Transverse colon (tissue), 4 donors: Measurements from ENCODE around the gene MRGPRE. TPM values are rescaled to one million over a fixed set of nuclear protein-coding genes. Genes with fewer than 3 reads are reported as not detected.

Experiments
- DNase-seq: peaks from one replicate; pipeline ENCODE4 v3.0.0-alpha.2; 2019
- H3K27ac ChIP-seq, 4 donors: fragments of 200-600 bp; sonication (generic); 2 replicates each; pipeline ENCODE4 v1.5.1; 2016 to 2018; ENCODE audit warnings: inconsistent platforms in 4 of 4
- H3K27me3 ChIP-seq: fragments of 200-600 bp; sonication (generic); 2 replicates; pipeline ENCODE4 v1.5.1; 2017; ENCODE audit warnings: inconsistent platforms
- H3K36me3 ChIP-seq, 4 donors: fragments of 200-600 bp; sonication (generic); 2 replicates each; pipeline ENCODE4 v1.5.1; 2017 to 2019; ENCODE audit warnings: inconsistent platforms in 4 of 4
- H3K4me1 ChIP-seq, 4 donors: fragments of 200-600 bp; sonication (generic); 2 replicates each; pipeline ENCODE4 v1.5.1; 2017 to 2020; ENCODE audit warnings: inconsistent platforms in 4 of 4
- H3K4me3 ChIP-seq, 4 donors: fragments of 200-600 bp; sonication (generic); 1 replicate in 1 of 4; 2 replicates in 3 of 4; pipeline versions ENCODE4 v1.5.1 to v1.6.1; 2017 to 2019; ENCODE audit warnings: inconsistent platforms in 4 of 4
- H3K9me3 ChIP-seq, 2 donors: fragments of 200-600 bp; sonication (generic); 2 replicates each; pipeline ENCODE4 v1.5.1; 2017 to 2019; ENCODE audit warnings: inconsistent platforms in 2 of 2
- EP300 ChIP-seq: sonication (generic); formaldehyde crosslinking; IDR thresholded peaks from one replicate; pipeline ENCODE4 v1.6.1; 2017; ENCODE audit warnings: antibody characterized with exemption, low read depth
- POLR2A ChIP-seq: fragments of 450-650 bp; IDR thresholded peaks from one replicate; pipeline ENCODE4 v1.6.1; 2016; ENCODE audit warnings: antibody characterized with exemption, mild to moderate bottlenecking, moderate library complexity
- POLR2AphosphoS5 ChIP-seq, 3 donors: sonication (generic); formaldehyde crosslinking; IDR thresholded peaks; one replicate each; pipeline ENCODE4 v1.6.1; 2016; ENCODE audit warnings: antibody characterized with exemption in 3 of 3
- WGBS, 2 donors: methylation state at CpG; one replicate each; pipeline ENCODE4 v1.1.5; 2018; ENCODE audit warnings: low coverage in 1 of 2; 5-methylcytosine and 5-hydroxymethylcytosine counted together
- in situ Hi-C, 4 donors: fragments of 200-750 bp; cut with MboI; loops; one replicate each; pipeline versions ENCODE4 v1.15.0 to v1.15.1; 2017; ENCODE audit warnings: low sequenced_read_pairs in 3 of 4, low pct_ligation_motif_present in 1 of 4, low pct_unique_long_range_greater_than_20kb in 1 of 4
- intact Hi-C: fragments of 100-400 bp; cut with DNase I; formaldehyde crosslinking; loops from one replicate; pipeline ENCODE4 v1.15.1; 2023; ENCODE audit warnings: low total_unique reads
- total RNA-seq, 4 donors: library from RNA; depleted of rRNA; stranded (reverse); fragments of >200 nt; gene quantifications; one replicate each; pipeline ENCODE4 v1.1.0, GENCODE V29; 2016
- TF ChIP-seq, protein P1 (sequence below), 5 experiments: fragments of 200-600 bp in 3 of 5; fragments of 450-650 bp in 2 of 5; sonication (generic) in 3 of 5; IDR thresholded peaks; 1 replicate in 2 of 5; 2 replicates in 3 of 5; pipeline ENCODE4 v1.5.1; 2016 to 2017; ENCODE audit warnings: antibody characterized with exemption in 5 of 5, inconsistent platforms in 3 of 5, mild to moderate bottlenecking in 2 of 5, moderate library complexity in 1 of 5

MRGPRE gene
- total RNA-seq, 4 donors from 2014 or later, result not detected

DNA sequence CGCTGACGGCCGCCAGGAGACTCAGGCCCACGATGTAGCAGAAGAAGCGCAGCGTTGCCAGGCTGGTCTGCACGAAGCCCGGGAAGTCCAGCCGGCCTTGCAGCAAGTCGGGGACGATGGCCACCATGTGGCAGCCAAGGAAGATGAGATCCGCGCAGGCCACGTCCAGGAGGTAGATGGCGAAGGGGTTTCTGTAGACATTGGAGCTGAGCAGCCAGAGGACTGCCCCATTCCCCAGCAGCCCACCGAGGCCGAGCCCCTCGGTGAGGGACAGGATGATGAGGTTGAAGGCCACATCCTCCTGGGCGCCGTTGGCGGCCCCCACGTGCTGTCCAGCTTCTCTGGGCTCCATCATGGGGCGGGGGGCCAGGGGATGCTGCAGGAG, 3.8 kb downstream of the MRGPRE start:
- Histone ChIP-seq H3K4me3 (no peak overlapping the region), H3K36me3 (no peaks in the 10 kb centered on the region), H3K27me3 (peaks cover 39% of the 10 kb centered on the region), H3K4me1 (no peaks in the 10 kb centered on the region), H3K27ac (no peak overlapping the region), H3K9me3 (no peaks in the 10 kb centered on the region)
- TF ChIP-seq POLR2A, result no peak
- TF ChIP-seq POLR2AphosphoS5 (IDR thresholded peaks at IDR 0.05), result no peak
- no peak for TF ChIP-seq EP300
- TF ChIP-seq, protein P1, sequence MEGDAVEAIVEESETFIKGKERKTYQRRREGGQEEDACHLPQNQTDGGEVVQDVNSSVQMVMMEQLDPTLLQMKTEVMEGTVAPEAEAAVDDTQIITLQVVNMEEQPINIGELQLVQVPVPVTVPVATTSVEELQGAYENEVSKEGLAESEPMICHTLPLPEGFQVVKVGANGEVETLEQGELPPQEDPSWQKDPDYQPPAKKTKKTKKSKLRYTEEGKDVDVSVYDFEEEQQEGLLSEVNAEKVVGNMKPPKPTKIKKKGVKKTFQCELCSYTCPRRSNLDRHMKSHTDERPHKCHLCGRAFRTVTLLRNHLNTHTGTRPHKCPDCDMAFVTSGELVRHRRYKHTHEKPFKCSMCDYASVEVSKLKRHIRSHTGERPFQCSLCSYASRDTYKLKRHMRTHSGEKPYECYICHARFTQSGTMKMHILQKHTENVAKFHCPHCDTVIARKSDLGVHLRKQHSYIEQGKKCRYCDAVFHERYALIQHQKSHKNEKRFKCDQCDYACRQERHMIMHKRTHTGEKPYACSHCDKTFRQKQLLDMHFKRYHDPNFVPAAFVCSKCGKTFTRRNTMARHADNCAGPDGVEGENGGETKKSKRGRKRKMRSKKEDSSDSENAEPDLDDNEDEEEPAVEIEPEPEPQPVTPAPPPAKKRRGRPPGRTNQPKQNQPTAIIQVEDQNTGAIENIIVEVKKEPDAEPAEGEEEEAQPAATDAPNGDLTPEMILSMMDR (IDR thresholded peaks at IDR 0.05), result no peak
- WGBS, 2 donors, result 81% methylated on average over 20 of the region's 23 CpGs; no CpG with 5 or more reads in 1 of the 2 donors
- in situ Hi-C loops, result no loop called here
- no peak for DNase-seq
- intact Hi-C loops, result no loop called here

DNA sequence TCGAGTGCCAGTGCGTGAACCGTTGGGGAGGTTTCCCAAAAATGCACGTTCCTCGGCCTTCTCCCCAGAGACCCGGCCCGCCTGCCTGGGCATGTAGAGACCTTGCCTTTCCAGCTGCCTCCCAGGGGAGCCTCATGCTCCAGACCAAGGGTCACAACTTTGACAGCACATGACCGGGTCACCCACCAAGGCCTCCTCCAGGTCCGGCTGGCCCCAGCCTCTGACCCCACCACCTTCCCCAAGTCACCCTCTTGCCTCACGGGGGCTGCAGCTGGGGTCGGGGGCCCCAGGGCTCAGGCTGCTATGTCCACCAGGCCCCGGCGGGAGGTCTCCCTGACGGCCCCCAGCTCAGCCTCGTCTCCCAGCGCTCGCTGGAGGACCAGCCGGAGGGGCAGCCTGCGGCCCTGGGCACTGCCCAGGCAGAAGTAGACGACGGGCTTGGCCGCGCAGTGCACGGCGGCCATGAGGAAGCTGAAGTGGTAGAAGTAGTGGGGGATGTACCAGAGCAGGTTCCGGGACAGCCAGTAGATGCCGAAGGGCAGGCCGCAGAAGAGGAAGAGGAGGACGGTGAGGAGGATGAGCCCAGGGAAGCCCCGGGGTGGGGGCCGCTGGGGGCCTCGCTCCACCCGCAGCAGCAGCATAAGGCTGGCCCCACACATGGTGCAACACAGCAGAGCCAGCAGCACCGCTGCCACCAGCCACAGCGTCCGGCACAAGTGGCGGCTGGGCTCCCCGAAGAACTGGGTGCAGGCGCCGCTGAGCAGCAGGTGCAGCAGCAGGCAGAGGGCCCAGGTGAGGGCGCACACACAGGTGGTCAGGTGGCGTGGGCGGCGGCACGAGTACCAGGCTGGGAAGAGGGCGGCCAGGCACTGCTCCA, 4.4 kb downstream of the MRGPRE start:
- Histone ChIP-seq H3K27me3 (peaks cover 45% of the 10 kb centered on the region), H3K36me3 (no peaks in the 10 kb centered on the region), H3K4me3 (no peak overlapping the region), H3K27ac (no peak overlapping the region), H3K4me1 (no peaks in the 10 kb centered on the region), H3K9me3 (no peaks in the 10 kb centered on the region)
- TF ChIP-seq EP300 (no peak), POLR2A (no peak), POLR2AphosphoS5 (IDR thresholded peaks at IDR 0.05) (no peak)
- TF ChIP-seq, protein P1 (IDR thresholded peaks at IDR 0.05), result no peak
- intact Hi-C loops (no loop called here), in situ Hi-C loops (no loop called here)
- 85 to 87% methylated on average over 7 to 46 of the region's 46 CpGs for WGBS, 2 donors
- DNase-seq, result no peak

DNA sequence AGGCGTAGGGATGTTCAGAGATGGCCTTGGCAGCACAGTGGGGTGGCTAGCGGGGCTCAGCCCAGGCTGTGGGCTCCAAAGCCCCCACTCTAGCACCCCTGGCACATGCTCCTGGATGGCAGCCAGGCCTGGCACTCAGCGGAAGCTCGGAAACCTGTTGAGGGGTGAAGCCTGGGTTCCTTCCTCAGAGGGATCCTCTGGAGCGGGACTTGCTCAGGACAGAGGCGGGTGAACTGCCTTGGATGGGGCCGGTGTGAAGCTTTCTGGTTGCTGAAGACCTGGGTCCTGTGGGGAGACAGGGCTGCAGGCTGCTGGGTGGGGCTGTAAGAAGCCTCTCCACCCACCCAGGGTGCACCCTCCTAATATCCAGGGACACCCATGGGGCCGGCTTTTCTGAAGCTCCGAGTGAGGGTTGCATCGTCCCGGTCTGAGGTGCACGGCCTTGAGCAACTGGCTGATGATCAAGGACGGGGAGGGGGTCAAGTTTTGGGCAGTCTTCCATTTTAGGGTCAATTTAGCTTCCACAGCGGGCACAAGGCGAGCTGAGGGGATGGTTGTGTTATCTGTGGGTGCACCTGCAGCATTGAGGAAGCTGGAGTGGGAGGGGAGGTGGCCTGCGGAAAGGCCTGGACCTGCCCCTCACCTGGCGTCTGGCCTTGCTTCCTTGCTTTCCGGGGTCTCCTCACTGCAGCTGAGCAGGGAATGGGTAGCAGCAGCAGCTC, 5.2 kb downstream of the MRGPRE start:
- no peak for DNase-seq
- in situ Hi-C loops (no loop called here), intact Hi-C loops (no loop called here)
- Histone ChIP-seq H3K36me3 (no peaks in the 10 kb centered on the region), H3K4me3 (no peak overlapping the region), H3K27me3 (peaks cover 47% of the 10 kb centered on the region), H3K9me3 (no peaks in the 10 kb centered on the region), H3K27ac (no peak overlapping the region), H3K4me1 (no peaks in the 10 kb centered on the region)
- TF ChIP-seq, protein P1 (IDR thresholded peaks at IDR 0.05), result no peak
- 85% methylated on average over 18 of the region's 18 CpGs; no CpG with 5 or more reads in 1 of the 2 donors for WGBS, 2 donors

DNA sequence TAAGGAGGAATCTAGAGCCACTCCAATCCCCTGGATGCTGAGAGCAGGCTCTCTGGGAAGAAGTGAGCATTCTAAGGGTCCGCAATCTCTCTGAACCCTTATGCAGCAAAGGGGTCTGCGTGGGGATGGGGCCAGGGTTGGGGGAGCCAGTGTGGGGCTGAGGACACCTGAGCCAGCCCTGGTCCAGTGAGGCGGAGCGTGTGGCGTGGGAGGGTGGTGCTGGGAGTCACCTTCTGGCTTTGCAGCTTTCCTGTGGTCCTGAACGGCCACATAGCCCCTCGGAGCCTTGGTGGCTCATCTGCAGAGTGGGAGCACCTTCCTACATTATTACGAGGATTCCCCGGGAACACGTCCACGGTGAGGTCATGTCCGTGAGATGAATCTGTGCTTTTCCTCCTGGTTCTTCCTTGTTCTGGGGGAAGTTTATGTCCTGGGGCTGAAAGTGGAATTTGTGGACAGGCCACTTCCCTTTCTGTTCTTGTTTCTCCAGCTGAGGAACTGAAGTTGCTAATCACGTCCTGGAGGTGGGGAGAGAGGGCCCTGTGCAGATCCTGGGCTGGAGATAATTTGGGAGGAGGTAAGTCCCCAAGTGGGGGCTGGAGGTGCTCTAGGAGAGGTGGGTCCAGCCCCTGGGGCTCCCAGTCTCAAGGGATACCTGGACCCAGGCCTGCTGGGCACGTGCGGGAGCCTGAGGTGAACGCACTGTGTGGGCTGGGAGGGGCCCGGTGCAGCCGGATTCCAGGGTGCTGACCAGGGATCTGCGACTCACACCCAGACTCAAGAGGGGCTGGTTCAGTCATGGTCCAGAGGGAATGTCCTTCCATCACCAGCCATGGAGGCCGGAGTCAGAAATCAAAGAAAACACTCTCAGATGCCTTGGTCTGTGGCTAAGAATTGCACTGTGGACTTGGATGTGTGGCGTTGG, 6.1 kb downstream of the MRGPRE start:
- no peak for DNase-seq
- Histone ChIP-seq H3K27ac (no peak overlapping the region), H3K27me3 (peaks cover 53% of the 10 kb centered on the region), H3K36me3 (no peaks in the 10 kb centered on the region), H3K4me1 (no peaks in the 10 kb centered on the region), H3K4me3 (no peak overlapping the region), H3K9me3 (no peaks in the 10 kb centered on the region)
- TF ChIP-seq EP300, result no peak
- TF ChIP-seq POLR2AphosphoS5 (IDR thresholded peaks at IDR 0.05), result no peak
- TF ChIP-seq POLR2A, result no peak
- TF ChIP-seq, protein P1 (IDR thresholded peaks at IDR 0.05), result no peak
- in situ Hi-C loops, result no loop called here
- intact Hi-C loops, result no loop called here
- WGBS, 2 donors, result 86% methylated on average over 20 of the region's 21 CpGs; no CpG with 5 or more reads in 1 of the 2 donors
